HepG2 (cell line): ENCODE measurements around the gene THAP9. TPM values are rescaled to one million over a fixed set of nuclear protein-coding genes. Genes with fewer than 3 reads are reported as not detected.

ENCODE experiments used
- ISL2 ChIP-seq: sonication (generic); formaldehyde crosslinking; IDR thresholded peaks from 2 replicates; pipeline ENCODE4 v1.5.0; 2020; ENCODE audit warnings: missing genetic modification reagents
- MTF2 ChIP-seq: sonication (generic); formaldehyde crosslinking; IDR thresholded peaks from 2 replicates; pipeline ENCODE4 v1.5.0; 2020; ENCODE audit warnings: missing genetic modification reagents, borderline replicate concordance
- POLR2AphosphoS5 ChIP-seq: IDR thresholded peaks from 2 replicates; pipeline ENCODE4 v1.6.1; 2012; ENCODE audit warnings: low read depth, low read length
- RXRB ChIP-seq: IDR thresholded peaks from 2 replicates; pipeline ENCODE4 v1.6.1; 2016; ENCODE audit warnings: borderline replicate concordance, missing genetic modification reagents, missing compliant biosample characterization
- ZNF589 ChIP-seq: sonication (generic); formaldehyde crosslinking; conservative IDR thresholded peaks from 2 replicates; pipeline ENCODE4 v1.8.0; 2022; ENCODE audit warnings: mild to moderate bottlenecking, moderate library complexity, missing genetic modification reagents
- ZNF772 ChIP-seq: sonication (generic); formaldehyde crosslinking; IDR thresholded peaks from 2 replicates; pipeline ENCODE4 v1.5.0; 2020; ENCODE audit warnings: mild to moderate bottlenecking, missing genetic modification reagents
- polyA plus RNA-seq, 8 experiments: library from polyadenylated mRNA; depleted of rRNA in 3 of 8; stranded (reverse) in 7 of 8; unstranded in 1 of 8; fragments of >200 nt; fragmentation: Illumina TruSeq in 4 of 8; extraction: Trizol in 4 of 8; gene quantifications; 2 replicates each; pipeline versions ENCODE4 v1.2.1 to v1.2.3, GENCODE V29; 2011 to 2016; ENCODE audit warnings: low read depth in 4 of 8, missing spikeins in 1 of 8, mixed read lengths in 1 of 8; ENCODE audit not compliant: insufficient read depth in 1 of 8
- total RNA-seq, 5 experiments: library from RNA; depleted of rRNA; stranded (reverse); fragments of >200 nt; fragmentation: Illumina TruSeq; extraction: Trizol; gene quantifications; 2 replicates each; pipeline ENCODE4 v1.2.3, GENCODE V29; 2016; ENCODE audit warnings: low read depth in 1 of 5
- TF ChIP-seq, protein P1 (sequence below): sonication (generic); formaldehyde crosslinking; IDR thresholded peaks from 2 replicates; pipeline ENCODE4 v1.5.0; 2020; ENCODE audit warnings: mild to moderate bottlenecking, missing genetic modification reagents
- TF ChIP-seq, protein P2 (sequence below): sonication (generic); formaldehyde crosslinking; IDR thresholded peaks from 2 replicates; pipeline ENCODE4 v1.4.0; 2020; ENCODE audit warnings: missing genetic modification reagents
- TF ChIP-seq, protein P3 (sequence below): sonication (generic); formaldehyde crosslinking; IDR thresholded peaks from 2 replicates; pipeline ENCODE4 v1.5.1; 2020; ENCODE audit warnings: missing genetic modification reagents, mild to moderate bottlenecking, borderline replicate concordance
- TF ChIP-seq, protein P4 (sequence below): sonication (generic); formaldehyde crosslinking; IDR thresholded peaks from 2 replicates; pipeline ENCODE4 v1.5.0; 2020; ENCODE audit warnings: mild to moderate bottlenecking, missing genetic modification reagents

The THAP9 gene
- total and polyA plus RNA-seq, 2 of the 13 experiments (the other 11 are each of a cell fraction or from before 2014, with no cell fraction given) = 6.0 to 7.2 TPM

DNA sequence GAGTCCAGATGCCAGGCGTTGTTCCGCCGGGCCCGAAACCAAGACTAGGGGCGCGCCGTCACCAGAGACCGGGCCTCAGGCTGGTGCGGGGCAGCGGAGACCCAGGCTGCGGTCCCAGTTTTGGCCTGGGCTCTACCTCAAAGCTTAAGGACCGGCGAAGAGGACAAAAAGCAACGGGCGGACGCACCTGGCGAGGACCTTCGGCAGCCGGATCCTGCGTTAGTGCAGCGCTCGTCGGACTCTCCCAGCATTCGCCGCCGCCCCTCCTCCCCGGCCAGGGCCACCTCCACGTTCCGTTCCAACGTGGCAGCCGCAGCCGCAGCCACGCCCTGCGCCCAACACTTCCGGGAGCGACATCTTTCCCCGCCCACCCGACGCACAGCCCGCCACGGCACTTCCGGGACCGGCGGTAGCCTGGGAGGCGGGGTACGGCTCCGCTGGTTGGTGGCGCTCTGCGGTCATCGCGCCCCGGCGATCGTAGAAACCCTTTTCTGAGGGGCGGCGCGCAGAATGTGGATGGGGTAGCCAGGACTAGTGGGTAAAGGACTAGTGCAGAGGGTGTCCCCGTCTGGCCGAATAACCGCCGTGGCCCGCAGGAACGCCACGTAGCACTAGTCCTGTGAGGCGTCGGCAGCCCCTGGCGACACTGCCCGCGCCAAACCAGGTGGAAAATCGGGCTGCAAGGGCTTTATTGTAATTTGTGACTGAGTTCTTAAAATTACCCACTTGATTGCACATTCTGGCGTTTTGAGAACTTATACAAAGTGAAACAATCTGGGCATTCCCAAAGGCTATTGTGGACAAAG, 9.4 kb upstream of the THAP9 start, which contains the start of gene SEC31A (continued):
- TF ChIP-seq, protein P1, sequence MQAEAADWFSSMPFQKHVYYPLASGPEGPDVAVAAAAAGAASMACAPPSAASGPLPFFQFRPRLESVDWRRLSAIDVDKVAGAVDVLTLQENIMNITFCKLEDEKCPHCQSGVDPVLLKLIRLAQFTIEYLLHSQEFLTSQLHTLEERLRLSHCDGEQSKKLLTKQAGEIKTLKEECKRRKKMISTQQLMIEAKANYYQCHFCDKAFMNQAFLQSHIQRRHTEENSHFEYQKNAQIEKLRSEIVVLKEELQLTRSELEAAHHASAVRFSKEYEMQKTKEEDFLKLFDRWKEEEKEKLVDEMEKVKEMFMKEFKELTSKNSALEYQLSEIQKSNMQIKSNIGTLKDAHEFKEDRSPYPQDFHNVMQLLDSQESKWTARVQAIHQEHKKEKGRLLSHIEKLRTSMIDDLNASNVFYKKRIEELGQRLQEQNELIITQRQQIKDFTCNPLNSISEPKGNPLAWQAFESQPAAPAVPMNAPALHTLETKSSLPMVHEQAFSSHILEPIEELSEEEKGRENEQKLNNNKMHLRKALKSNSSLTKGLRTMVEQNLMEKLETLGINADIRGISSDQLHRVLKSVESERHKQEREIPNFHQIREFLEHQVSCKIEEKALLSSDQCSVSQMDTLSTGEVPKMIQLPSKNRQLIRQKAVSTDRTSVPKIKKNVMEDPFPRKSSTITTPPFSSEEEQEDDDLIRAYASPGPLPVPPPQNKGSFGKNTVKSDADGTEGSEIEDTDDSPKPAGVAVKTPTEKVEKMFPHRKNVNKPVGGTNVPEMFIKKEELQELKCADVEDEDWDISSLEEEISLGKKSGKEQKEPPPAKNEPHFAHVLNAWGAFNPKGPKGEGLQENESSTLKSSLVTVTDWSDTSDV (CRISPR knock-in tag) = peak; percentile 81
- TF ChIP-seq ISL2 (CRISPR knock-in tag) = peak; percentile 51
- TF ChIP-seq ZNF772 (CRISPR knock-in tag) = peak; percentile 62
- peak; percentile 89 for TF ChIP-seq POLR2AphosphoS5
- TF ChIP-seq MTF2 (CRISPR knock-in tag) = peak; percentile 81
- TF ChIP-seq, protein P2, sequence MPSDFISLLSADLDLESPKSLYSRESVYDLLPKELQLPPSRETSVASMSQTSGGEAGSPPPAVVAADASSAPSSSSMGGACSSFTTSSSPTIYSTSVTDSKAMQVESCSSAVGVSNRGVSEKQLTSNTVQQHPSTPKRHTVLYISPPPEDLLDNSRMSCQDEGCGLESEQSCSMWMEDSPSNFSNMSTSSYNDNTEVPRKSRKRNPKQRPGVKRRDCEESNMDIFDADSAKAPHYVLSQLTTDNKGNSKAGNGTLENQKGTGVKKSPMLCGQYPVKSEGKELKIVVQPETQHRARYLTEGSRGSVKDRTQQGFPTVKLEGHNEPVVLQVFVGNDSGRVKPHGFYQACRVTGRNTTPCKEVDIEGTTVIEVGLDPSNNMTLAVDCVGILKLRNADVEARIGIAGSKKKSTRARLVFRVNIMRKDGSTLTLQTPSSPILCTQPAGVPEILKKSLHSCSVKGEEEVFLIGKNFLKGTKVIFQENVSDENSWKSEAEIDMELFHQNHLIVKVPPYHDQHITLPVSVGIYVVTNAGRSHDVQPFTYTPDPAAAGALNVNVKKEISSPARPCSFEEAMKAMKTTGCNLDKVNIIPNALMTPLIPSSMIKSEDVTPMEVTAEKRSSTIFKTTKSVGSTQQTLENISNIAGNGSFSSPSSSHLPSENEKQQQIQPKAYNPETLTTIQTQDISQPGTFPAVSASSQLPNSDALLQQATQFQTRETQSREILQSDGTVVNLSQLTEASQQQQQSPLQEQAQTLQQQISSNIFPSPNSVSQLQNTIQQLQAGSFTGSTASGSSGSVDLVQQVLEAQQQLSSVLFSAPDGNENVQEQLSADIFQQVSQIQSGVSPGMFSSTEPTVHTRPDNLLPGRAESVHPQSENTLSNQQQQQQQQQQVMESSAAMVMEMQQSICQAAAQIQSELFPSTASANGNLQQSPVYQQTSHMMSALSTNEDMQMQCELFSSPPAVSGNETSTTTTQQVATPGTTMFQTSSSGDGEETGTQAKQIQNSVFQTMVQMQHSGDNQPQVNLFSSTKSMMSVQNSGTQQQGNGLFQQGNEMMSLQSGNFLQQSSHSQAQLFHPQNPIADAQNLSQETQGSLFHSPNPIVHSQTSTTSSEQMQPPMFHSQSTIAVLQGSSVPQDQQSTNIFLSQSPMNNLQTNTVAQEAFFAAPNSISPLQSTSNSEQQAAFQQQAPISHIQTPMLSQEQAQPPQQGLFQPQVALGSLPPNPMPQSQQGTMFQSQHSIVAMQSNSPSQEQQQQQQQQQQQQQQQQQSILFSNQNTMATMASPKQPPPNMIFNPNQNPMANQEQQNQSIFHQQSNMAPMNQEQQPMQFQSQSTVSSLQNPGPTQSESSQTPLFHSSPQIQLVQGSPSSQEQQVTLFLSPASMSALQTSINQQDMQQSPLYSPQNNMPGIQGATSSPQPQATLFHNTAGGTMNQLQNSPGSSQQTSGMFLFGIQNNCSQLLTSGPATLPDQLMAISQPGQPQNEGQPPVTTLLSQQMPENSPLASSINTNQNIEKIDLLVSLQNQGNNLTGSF (CRISPR knock-in tag) = no peak
- peak; percentile 50; the same call in 1 of the 2 replicates for TF ChIP-seq ZNF589
- TF ChIP-seq, protein P3, sequence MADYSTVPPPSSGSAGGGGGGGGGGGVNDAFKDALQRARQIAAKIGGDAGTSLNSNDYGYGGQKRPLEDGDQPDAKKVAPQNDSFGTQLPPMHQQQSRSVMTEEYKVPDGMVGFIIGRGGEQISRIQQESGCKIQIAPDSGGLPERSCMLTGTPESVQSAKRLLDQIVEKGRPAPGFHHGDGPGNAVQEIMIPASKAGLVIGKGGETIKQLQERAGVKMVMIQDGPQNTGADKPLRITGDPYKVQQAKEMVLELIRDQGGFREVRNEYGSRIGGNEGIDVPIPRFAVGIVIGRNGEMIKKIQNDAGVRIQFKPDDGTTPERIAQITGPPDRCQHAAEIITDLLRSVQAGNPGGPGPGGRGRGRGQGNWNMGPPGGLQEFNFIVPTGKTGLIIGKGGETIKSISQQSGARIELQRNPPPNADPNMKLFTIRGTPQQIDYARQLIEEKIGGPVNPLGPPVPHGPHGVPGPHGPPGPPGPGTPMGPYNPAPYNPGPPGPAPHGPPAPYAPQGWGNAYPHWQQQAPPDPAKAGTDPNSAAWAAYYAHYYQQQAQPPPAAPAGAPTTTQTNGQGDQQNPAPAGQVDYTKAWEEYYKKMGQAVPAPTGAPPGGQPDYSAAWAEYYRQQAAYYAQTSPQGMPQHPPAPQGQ (CRISPR knock-in tag) = no peak
- TF ChIP-seq RXRB = peak; percentile 78
- TF ChIP-seq, protein P4, sequence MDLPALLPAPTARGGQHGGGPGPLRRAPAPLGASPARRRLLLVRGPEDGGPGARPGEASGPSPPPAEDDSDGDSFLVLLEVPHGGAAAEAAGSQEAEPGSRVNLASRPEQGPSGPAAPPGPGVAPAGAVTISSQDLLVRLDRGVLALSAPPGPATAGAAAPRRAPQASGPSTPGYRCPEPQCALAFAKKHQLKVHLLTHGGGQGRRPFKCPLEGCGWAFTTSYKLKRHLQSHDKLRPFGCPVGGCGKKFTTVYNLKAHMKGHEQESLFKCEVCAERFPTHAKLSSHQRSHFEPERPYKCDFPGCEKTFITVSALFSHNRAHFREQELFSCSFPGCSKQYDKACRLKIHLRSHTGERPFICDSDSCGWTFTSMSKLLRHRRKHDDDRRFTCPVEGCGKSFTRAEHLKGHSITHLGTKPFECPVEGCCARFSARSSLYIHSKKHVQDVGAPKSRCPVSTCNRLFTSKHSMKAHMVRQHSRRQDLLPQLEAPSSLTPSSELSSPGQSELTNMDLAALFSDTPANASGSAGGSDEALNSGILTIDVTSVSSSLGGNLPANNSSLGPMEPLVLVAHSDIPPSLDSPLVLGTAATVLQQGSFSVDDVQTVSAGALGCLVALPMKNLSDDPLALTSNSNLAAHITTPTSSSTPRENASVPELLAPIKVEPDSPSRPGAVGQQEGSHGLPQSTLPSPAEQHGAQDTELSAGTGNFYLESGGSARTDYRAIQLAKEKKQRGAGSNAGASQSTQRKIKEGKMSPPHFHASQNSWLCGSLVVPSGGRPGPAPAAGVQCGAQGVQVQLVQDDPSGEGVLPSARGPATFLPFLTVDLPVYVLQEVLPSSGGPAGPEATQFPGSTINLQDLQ (CRISPR knock-in tag) = peak; percentile 70; the same call in 1 of the 2 replicates
